GM10248 (cell line): ENCODE data around the gene SUV39H1.

Experiments
- CTCF ChIA-PET: fragments of 300-600 bp; sonication (Branson Sonifier 250); formaldehyde crosslinking; extraction: SDS; loops from one replicate; lab custom pipeline; 2021; ENCODE audit warnings: antibody characterized with exemption; lab: Yijun Ruan, JAX
- POLR2A ChIA-PET: fragments of 350-650 bp; sonication (Branson Sonifier 250); formaldehyde crosslinking; extraction: SDS; loops from one replicate; lab custom pipeline; 2020; ENCODE audit warnings: antibody characterized with exemption; lab: Yijun Ruan, JAX
- DNase-seq: peaks from one replicate; pipeline ENCODE4 v3.0.0; 2012; ENCODE audit errors: extremely low spot score
- CTCF ChIP-seq: IDR thresholded peaks from 2 replicates; pipeline ENCODE4 v1.5.1; 2012; ENCODE audit warnings: mild to moderate bottlenecking, low read depth; ENCODE audit errors: extremely low read depth, missing control alignments, control extremely low read depth

Gene SUV39H1

DNA sequence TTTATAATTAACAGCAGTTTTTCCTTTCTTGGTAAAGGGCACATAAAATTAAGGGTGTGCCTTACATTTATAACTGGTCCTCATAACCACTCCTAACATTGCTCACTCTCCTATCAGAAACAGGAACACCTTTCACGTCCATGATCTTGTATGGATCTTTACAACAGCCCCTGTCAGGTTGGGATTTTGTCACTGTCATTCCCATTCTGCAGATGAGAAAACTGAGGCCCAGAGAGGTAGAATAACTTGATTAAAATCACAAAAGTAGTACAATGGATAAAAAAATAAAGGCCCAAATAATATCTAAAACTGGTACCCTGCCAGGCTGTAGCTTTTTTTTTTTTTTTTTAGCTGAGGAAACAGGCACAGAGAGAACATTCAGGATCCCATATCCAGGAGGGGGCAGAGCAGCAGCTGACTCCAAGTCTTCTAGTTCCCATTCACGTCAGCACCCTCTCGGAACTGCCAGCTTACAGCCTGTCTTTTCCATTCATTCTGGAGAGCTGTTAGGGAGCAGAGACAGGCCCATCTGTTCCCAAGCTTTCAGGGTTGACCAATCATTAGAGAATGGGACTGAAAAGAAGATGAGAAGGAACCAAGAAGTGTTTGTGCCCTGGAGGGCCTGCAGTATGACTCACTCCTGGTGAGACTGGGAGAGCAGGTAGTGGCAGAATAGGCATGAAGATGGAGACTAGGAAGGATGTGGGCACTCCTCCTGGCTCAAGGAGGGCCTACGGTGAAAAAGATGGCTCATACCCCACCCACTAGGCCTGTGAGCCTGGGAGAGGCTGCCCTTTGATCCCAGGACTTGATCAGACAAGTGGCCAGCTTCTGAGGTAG is 7.3 kb downstream of the SUV39H1 start:
- no peak for TF ChIP-seq CTCF
- ChIA-PET POLR2A (no interaction called here), CTCF (no interaction called here)
- DNase-seq, result no peak

- no peak for TF ChIP-seq CTCF
- DNase-seq, result no peak
- POLR2A ChIA-PET, result no interaction called here
- CTCF ChIA-PET, result no interaction called here
Observed at GRCh38 chrX:48705871-48706270, 9.3 kb downstream of the SUV39H1 start.

DNA sequence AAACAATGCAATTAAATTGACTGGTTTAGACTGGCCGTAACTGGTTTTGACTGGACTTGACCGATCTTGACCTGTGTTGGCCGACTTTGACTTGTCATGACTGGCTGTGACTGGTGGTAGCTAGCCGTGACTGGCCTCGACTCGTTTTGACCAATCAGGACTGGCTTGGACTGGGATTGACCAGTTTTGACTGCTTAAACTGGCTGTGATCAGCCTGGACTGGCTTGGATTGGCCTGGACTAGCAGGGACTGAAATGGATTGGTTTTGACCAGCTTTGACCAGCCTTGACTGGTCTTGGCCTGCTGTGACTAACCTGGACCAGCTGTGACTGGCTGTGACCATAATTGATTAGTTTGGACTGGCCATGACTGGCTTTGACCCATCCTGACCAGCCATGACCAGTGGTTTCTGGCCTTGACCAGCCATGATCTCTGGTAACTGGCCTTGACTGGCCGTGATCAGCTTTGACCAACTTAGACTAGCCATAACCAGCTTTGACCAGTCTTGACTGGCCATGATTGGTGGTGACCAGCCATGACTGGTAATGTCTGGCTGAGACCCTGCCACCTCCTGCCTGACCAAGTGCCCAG is 13.1 kb downstream of the SUV39H1 start:
- TF ChIP-seq CTCF, result no peak
- ChIA-PET POLR2A (no interaction called here), CTCF (no interaction called here)
- DNase-seq, result no peak

DNA sequence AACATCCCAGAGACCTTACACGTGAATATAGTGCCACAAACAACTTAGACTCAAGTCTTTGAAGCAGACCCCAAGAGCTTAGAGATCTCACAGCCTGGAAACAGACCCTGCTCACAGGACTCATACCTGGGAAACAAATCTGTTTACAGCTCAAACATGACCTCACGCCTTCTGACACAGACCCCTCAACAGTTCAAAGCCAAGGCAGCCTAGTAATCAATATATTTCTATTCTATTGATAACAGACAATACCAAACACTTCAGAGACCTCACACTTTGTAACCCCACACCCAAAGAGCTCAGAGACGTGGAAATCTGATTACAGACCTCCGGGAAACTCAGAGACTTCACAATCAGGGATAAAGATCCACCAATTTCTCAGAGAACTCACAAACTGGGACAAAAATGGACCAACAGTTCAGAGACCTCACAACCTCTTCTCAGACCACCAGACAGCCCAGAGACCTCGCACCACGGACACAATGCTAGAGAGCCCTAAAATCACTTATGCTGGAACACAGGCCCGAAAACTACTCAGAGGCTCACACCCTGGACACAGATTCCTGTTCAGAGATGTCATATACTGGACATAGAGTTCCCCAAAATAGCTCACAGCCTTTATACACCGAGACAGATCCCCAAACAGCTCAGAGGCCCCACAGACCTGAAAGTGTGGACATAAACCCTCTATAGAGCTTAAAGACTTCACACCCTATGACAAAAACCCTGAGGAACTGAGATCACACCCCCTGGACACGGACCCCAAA is 14.8 kb downstream of the SUV39H1 start:
- ChIA-PET POLR2A (no interaction called here), CTCF (no interaction called here)
- no peak for DNase-seq
- TF ChIP-seq CTCF, result no peak

DNA sequence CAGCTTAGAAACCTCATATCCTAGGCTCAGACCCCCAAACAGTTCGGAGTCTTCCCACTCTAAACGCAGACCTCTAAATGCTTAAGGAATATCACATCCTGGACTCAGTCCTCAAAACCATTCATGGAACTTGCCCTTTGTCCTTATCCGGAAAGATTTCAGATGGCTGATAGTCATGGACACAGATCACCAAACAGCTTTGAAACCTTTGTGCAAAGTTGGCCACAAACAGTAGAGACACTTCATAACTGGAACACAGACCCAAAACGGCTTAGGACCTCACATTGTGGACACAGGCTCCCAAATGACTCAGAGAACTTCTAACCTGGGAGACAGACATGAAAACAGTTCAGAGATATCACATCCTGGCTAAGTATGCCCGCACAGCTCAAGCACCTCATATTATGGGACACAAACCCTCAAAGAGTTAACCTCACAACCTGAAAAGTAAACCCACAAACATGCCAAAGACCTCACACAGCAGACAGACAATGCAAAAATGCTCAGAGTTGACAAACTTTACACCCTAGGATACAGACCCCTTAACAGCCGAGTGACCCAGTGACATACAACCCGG is 15.5 kb downstream of the SUV39H1 start:
- ChIA-PET POLR2A (no interaction called here), CTCF (no interaction called here)
- TF ChIP-seq CTCF, result no peak
- no peak for DNase-seq

GRCh38 chrX:48713847-48714246 is 17.3 kb downstream of the SUV39H1 start:
- ChIA-PET CTCF (no interaction called here), POLR2A (no interaction called here)
- no peak for TF ChIP-seq CTCF
- no peak for DNase-seq
